Astrocyte (in vitro differentiated cells and primary cell): ENCODE results near the gene BCL2. TPM values are rescaled to one million over a fixed set of nuclear protein-coding genes. Genes with fewer than 3 reads are reported as not detected.

Experiments used
- DNase-seq: peaks from one replicate; pipeline ENCODE4 v3.0.0-alpha.2; 2010; ENCODE audit warnings: low read depth
- FAIRE-seq: peaks from 2 replicates; lab custom pipeline; 2011; peaks lifted over from hg19 to GRCh38; lab: Jason Lieb, UNC
- H2AFZ ChIP-seq: 2 replicates; pipeline ENCODE4 v1.6.0; 2012; ENCODE audit warnings: low read depth, low read length, inconsistent platforms
- H3K27ac ChIP-seq: 2 replicates; pipeline ENCODE4 v1.5.1; 2011; ENCODE audit warnings: low read depth, low read length, inconsistent platforms
- H3K27me3 ChIP-seq: 2 replicates; pipeline ENCODE4 v1.6.0; 2011; ENCODE audit warnings: low read length, inconsistent platforms; ENCODE audit not compliant: insufficient read depth
- H3K36me3 ChIP-seq: 2 replicates; pipeline ENCODE4 v1.5.1; 2011; ENCODE audit warnings: low read length, inconsistent platforms; ENCODE audit not compliant: insufficient read depth
- H3K4me1 ChIP-seq: 2 replicates; pipeline ENCODE4 v1.5.1; 2011; ENCODE audit warnings: low read length, inconsistent platforms; ENCODE audit not compliant: insufficient read depth
- H3K4me2 ChIP-seq: 2 replicates; pipeline ENCODE4 v1.6.0; 2012; ENCODE audit warnings: low read length, inconsistent platforms
- H3K4me3 ChIP-seq: 2 replicates; pipeline ENCODE4 v1.5.1; 2011; ENCODE audit warnings: low read depth, mild to moderate bottlenecking, low read length, inconsistent platforms; ENCODE audit not compliant: insufficient read depth
- H3K79me2 ChIP-seq: 2 replicates; pipeline ENCODE4 v1.6.0; 2012; ENCODE audit warnings: mild to moderate bottlenecking, low read length, inconsistent platforms; ENCODE audit not compliant: insufficient read depth
- H3K9ac ChIP-seq: 2 replicates; pipeline ENCODE4 v1.6.0; 2012; ENCODE audit warnings: mild to moderate bottlenecking, low read length, inconsistent platforms
- H3K9me3 ChIP-seq: 2 replicates; pipeline ENCODE4 v1.5.1; 2012; ENCODE audit warnings: low read depth, mild to moderate bottlenecking, low read length, inconsistent platforms; ENCODE audit not compliant: insufficient read depth
- H4K20me1 ChIP-seq: 2 replicates; pipeline ENCODE4 v1.6.0; 2012; ENCODE audit warnings: low read length, inconsistent platforms; ENCODE audit not compliant: insufficient read depth
- H3K27ac Mint-ChIP-seq: one replicate; pipeline ENCODE4 v1.8.0; 2021; ENCODE audit warnings: mild to moderate bottlenecking, mixed read lengths; ENCODE audit not compliant: unreplicated experiment
- H3K27me3 Mint-ChIP-seq: one replicate; pipeline ENCODE4 v1.8.0; 2021; ENCODE audit warnings: low read depth, mixed read lengths; ENCODE audit not compliant: unreplicated experiment
- H3K36me3 Mint-ChIP-seq: one replicate; pipeline ENCODE4 v1.8.0; 2021; ENCODE audit warnings: low read depth, mixed read lengths; ENCODE audit not compliant: unreplicated experiment
- H3K4me1 Mint-ChIP-seq: one replicate; pipeline ENCODE4 v1.8.0; 2021; ENCODE audit warnings: low read depth, mixed read lengths; ENCODE audit not compliant: unreplicated experiment
- H3K4me3 Mint-ChIP-seq: one replicate; pipeline ENCODE4 v1.8.0; 2021; ENCODE audit warnings: mild to moderate bottlenecking, moderate library complexity, mixed read lengths; ENCODE audit not compliant: unreplicated experiment
- H3K9me3 Mint-ChIP-seq: one replicate; pipeline ENCODE4 v1.8.0; 2021; ENCODE audit warnings: mild to moderate bottlenecking, mixed read lengths; ENCODE audit not compliant: unreplicated experiment
- EZH2 ChIP-seq: IDR thresholded peaks from 2 replicates; pipeline ENCODE4 v1.6.1; 2012; ENCODE audit warnings: mild to moderate bottlenecking, low read length, inconsistent platforms; ENCODE audit not compliant: insufficient read depth
- total RNA-seq: library from RNA; stranded (reverse); gene quantifications from 2 replicates; pipeline ENCODE4 v1.2.1, GENCODE V29; 2021
- TF ChIP-seq, protein P1 (sequence below): IDR thresholded peaks from 2 replicates; pipeline ENCODE4 v1.5.1; 2011; ENCODE audit warnings: low read depth, mild to moderate bottlenecking, inconsistent platforms, low read length, moderate library complexity; ENCODE audit not compliant: insufficient read depth

The BCL2 gene
- total RNA-seq, 1 donor from 2014 or later, result 1.7 TPM

DNA sequence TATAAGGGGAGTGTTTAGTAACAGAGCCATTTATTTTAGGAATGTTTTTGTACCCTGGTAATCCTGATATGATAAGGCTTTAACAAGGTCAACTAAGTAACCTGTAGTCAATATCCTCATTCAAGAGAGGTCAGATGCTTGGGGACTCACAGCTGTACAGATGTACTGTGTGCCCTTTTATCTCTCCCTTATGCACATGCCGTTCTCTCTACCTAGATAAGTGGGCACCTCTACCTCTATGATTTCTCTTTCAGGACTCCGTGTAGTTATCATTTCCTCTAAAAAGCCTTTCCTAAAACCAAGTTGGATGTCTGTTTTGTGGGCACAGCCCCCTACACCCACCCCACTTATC lies 132.4 kb downstream of the BCL2 start:
- Mint-ChIP-seq H3K9me3 (no peaks in the 10 kb centered on the region), H3K36me3 (no peaks in the 10 kb centered on the region), H3K4me1 (peaks cover 6% of the 10 kb centered on the region), H3K27ac (no peak overlapping the region), H3K4me3 (no peak overlapping the region), H3K27me3 (peaks cover 4% of the 10 kb centered on the region)
- Histone ChIP-seq H3K9ac (no peak overlapping the region), H3K79me2 (no peaks in the 10 kb centered on the region), H3K27me3 (peaks cover 5% of the 10 kb centered on the region), H3K4me1 (no peaks in the 10 kb centered on the region), H3K9me3 (no peaks in the 10 kb centered on the region), H2AFZ (no peak overlapping the region), H4K20me1 (no peaks in the 10 kb centered on the region), H3K36me3 (no peaks in the 10 kb centered on the region), H3K4me3 (no peak overlapping the region), H3K27ac (no peak overlapping the region), H3K4me2 (no peak overlapping the region)
- TF ChIP-seq, protein P1, sequence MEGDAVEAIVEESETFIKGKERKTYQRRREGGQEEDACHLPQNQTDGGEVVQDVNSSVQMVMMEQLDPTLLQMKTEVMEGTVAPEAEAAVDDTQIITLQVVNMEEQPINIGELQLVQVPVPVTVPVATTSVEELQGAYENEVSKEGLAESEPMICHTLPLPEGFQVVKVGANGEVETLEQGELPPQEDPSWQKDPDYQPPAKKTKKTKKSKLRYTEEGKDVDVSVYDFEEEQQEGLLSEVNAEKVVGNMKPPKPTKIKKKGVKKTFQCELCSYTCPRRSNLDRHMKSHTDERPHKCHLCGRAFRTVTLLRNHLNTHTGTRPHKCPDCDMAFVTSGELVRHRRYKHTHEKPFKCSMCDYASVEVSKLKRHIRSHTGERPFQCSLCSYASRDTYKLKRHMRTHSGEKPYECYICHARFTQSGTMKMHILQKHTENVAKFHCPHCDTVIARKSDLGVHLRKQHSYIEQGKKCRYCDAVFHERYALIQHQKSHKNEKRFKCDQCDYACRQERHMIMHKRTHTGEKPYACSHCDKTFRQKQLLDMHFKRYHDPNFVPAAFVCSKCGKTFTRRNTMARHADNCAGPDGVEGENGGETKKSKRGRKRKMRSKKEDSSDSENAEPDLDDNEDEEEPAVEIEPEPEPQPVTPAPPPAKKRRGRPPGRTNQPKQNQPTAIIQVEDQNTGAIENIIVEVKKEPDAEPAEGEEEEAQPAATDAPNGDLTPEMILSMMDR, result no peak
- no peak for TF ChIP-seq EZH2
- FAIRE-seq, result peak; percentile 5
- no peak for DNase-seq

DNA sequence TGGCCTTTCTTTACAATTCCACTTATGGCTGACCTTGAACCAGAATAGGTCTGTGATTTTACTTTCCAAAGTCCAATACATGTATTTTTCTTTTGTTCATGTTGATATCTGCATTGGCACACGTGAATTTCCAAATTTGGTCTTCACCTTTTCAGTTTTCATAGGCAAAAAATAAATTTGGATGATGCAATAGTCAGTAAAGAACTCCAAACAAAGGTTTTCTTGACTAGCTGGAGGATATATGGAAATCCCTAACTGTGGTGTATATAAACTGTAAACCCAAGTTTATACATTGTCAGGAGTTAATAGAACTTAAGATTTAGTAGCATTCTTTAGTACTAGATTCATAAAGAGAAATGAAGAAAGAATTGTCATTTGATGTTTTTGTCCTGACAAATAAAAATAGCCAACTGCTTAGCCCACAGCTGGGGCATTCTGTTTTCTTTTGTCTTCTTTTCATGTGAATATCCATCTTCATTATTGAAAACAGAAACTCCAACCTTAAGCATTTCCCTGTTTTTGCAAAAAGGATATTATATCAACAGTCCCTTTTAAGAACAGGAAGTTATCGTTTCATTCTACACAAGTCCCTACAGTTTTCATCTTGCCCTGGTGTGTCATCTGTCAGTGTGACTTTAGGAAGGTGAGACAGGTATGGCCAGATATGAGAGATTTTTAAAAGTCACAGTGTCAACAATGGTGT lies 132.9 kb downstream of the BCL2 start:
- H3K27me3 ChIP-seq, result peaks cover 6% of the 10 kb centered on the region
- H3K9ac ChIP-seq, result no peak overlapping the region
- TF ChIP-seq EZH2, result no peak
- TF ChIP-seq, protein P1, result no peak
- no peak overlapping the region for H3K4me3 ChIP-seq
- H2AFZ ChIP-seq, result no peak overlapping the region
- H4K20me1 ChIP-seq, result no peaks in the 10 kb centered on the region
- no peaks in the 10 kb centered on the region for H3K4me1 ChIP-seq
- no peaks in the 10 kb centered on the region for H3K36me3 Mint-ChIP-seq
- no peak overlapping the region for H3K4me2 ChIP-seq
- no peaks in the 10 kb centered on the region for H3K79me2 ChIP-seq
- DNase-seq (no peak), FAIRE-seq (no peak)
- H3K27ac Mint-ChIP-seq, result no peak overlapping the region
- no peaks in the 10 kb centered on the region for H3K36me3 ChIP-seq
- H3K27me3 Mint-ChIP-seq, result peaks cover 8% of the 10 kb centered on the region
- peaks cover 6% of the 10 kb centered on the region for H3K4me1 Mint-ChIP-seq
- no peaks in the 10 kb centered on the region for H3K9me3 ChIP-seq
- no peak overlapping the region for H3K27ac ChIP-seq
- H3K9me3 Mint-ChIP-seq, result no peaks in the 10 kb centered on the region
- H3K4me3 Mint-ChIP-seq, result no peak overlapping the region

DNA sequence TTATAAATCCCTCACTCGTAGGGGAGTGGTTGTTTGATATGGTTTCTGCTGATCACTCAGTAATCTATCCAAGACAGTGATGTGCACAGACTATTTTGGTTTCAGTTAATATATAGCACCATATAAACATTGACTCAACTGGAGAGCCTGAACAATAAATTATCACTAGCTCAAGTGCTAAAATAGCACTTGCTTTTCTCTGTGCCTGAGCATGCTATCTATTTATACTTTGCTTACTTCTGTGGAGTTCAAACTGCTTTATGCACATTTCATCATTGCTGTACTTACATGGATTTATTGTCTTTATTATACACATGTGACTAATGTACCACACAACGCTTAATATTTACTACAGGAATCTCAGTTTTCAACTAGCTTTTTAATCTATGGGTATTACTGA lies 133.6 kb downstream of the BCL2 start:
- no peak for DNase-seq

More for the DNA sequence above, 133.6 kb downstream of the BCL2 start:
- Histone ChIP-seq H4K20me1 (no peaks in the 10 kb centered on the region), H3K36me3 (no peaks in the 10 kb centered on the region), H3K4me2 (no peak overlapping the region), H3K4me1 (no peaks in the 10 kb centered on the region), H3K27ac (no peak overlapping the region), H3K4me3 (no peak overlapping the region), H3K9ac (no peak overlapping the region), H3K27me3 (peaks cover 11% of the 10 kb centered on the region), H2AFZ (no peak overlapping the region), H3K79me2 (no peaks in the 10 kb centered on the region), H3K9me3 (no peaks in the 10 kb centered on the region)
- Mint-ChIP-seq H3K9me3 (no peaks in the 10 kb centered on the region), H3K27ac (no peak overlapping the region), H3K36me3 (no peaks in the 10 kb centered on the region), H3K4me1 (peaks cover 6% of the 10 kb centered on the region), H3K27me3 (peaks cover 12% of the 10 kb centered on the region), H3K4me3 (no peak overlapping the region)
- no peak for TF ChIP-seq EZH2
- TF ChIP-seq, protein P1, result no peak
- FAIRE-seq, result no peak
